Calu3 (cell line): ENCODE data around the gene TMEM43. TPM values are rescaled to one million over a fixed set of nuclear protein-coding genes. Genes with fewer than 3 reads are reported as not detected.

Source experiments
- BruUV-seq: library from RNA; stranded (reverse); fragments of 400-500 nt; replicated peaks from 2 replicates; lab custom pipeline; 2021; lab: Mats Ljungman, UMichigan
- CTCF ChIA-PET: fragments of 300-600 bp; sonication (Branson Sonifier 250); formaldehyde crosslinking; loops from one replicate; lab custom pipeline; 2022; ENCODE audit warnings: antibody characterized with exemption; lab: Charles Lee
- DNase-seq: peaks from one replicate; pipeline ENCODE4 v3.0.0; 2022
- H3K27ac Mint-ChIP-seq: one replicate; pipeline ENCODE4 v1.8.0; 2022; ENCODE audit warnings: mixed read lengths; ENCODE audit not compliant: unreplicated experiment
- H3K27me3 Mint-ChIP-seq: one replicate; pipeline ENCODE4 v1.8.0; 2022; ENCODE audit warnings: mixed read lengths; ENCODE audit not compliant: unreplicated experiment
- H3K36me3 Mint-ChIP-seq: one replicate; pipeline ENCODE4 v1.8.0; 2022; ENCODE audit warnings: mild to moderate bottlenecking, moderate library complexity, mixed read lengths; ENCODE audit not compliant: insufficient read depth, unreplicated experiment
- H3K4me1 Mint-ChIP-seq: one replicate; pipeline ENCODE4 v1.8.0; 2022; ENCODE audit warnings: mild to moderate bottlenecking, low read depth, mixed read lengths; ENCODE audit not compliant: unreplicated experiment
- H3K4me3 Mint-ChIP-seq: one replicate; pipeline ENCODE4 v1.8.0; 2022; ENCODE audit warnings: mild to moderate bottlenecking, low read depth, moderate library complexity, mixed read lengths; ENCODE audit not compliant: unreplicated experiment
- H3K9me3 Mint-ChIP-seq: one replicate; pipeline ENCODE4 v1.8.0; 2022; ENCODE audit warnings: low read depth, mixed read lengths; ENCODE audit not compliant: unreplicated experiment
- intact Hi-C: fragments of 100-400 bp; cut with micrococcal nuclease; formaldehyde crosslinking; loops from one replicate; pipeline ENCODE4 v1.10.0; 2022; ENCODE audit not compliant: unreplicated experiment
- total RNA-seq: library from RNA; stranded (reverse); gene quantifications from 2 replicates; pipeline ENCODE4 v1.2.3, GENCODE V29; 2022
- TF ChIP-seq, protein P1 (sequence below): fragments of 200-600 bp; IDR thresholded peaks from one replicate; pipeline ENCODE4 v1.8.0; 2022; ENCODE audit warnings: antibody characterized with exemption; ENCODE audit not compliant: unreplicated experiment

Gene TMEM43
- total RNA-seq, 1 experiment from 2014 or later, result 56.2 TPM

DNA sequence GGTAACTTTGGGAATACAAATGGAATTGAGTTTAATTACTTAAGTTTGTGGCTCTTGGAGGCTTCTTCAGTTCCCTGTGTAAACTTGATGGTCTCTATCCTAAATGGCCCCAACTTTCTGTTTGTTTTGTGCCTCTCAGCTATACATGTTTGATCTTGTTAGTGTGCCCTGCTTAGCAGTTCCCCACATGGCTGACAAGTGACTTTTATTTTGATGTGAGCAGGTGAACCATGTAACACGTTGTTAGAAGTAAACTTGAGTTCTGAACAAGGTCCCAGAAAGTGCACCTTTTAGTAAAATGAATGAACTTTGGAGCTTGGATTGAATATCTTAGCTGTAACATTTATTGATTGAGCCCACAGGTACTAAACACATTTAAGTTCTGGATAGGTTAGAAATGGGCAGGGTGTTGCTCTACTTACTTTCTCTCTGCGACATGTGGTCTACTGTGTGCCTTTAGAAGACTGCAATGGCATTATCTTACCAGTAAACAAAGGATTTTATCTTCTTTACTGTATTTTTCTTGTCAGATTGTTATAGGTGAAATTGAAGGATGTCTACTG is 58.2 kb downstream of the TMEM43 start:
- no TSS peak for BruUV-seq
- TF ChIP-seq, protein P1, sequence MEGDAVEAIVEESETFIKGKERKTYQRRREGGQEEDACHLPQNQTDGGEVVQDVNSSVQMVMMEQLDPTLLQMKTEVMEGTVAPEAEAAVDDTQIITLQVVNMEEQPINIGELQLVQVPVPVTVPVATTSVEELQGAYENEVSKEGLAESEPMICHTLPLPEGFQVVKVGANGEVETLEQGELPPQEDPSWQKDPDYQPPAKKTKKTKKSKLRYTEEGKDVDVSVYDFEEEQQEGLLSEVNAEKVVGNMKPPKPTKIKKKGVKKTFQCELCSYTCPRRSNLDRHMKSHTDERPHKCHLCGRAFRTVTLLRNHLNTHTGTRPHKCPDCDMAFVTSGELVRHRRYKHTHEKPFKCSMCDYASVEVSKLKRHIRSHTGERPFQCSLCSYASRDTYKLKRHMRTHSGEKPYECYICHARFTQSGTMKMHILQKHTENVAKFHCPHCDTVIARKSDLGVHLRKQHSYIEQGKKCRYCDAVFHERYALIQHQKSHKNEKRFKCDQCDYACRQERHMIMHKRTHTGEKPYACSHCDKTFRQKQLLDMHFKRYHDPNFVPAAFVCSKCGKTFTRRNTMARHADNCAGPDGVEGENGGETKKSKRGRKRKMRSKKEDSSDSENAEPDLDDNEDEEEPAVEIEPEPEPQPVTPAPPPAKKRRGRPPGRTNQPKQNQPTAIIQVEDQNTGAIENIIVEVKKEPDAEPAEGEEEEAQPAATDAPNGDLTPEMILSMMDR, result no peak
- DNase-seq, result no peak
- no peak overlapping the region for H3K27ac Mint-ChIP-seq
- H3K9me3 Mint-ChIP-seq, result no peaks in the 10 kb centered on the region
- H3K4me1 Mint-ChIP-seq, result peaks cover 9% of the 10 kb centered on the region
- intact Hi-C loops, result no loop called here
- CTCF ChIA-PET, result no interaction called here
- H3K36me3 Mint-ChIP-seq, result peaks cover 24% of the 10 kb centered on the region
- no peaks in the 10 kb centered on the region for H3K27me3 Mint-ChIP-seq
- no peak overlapping the region for H3K4me3 Mint-ChIP-seq

DNA sequence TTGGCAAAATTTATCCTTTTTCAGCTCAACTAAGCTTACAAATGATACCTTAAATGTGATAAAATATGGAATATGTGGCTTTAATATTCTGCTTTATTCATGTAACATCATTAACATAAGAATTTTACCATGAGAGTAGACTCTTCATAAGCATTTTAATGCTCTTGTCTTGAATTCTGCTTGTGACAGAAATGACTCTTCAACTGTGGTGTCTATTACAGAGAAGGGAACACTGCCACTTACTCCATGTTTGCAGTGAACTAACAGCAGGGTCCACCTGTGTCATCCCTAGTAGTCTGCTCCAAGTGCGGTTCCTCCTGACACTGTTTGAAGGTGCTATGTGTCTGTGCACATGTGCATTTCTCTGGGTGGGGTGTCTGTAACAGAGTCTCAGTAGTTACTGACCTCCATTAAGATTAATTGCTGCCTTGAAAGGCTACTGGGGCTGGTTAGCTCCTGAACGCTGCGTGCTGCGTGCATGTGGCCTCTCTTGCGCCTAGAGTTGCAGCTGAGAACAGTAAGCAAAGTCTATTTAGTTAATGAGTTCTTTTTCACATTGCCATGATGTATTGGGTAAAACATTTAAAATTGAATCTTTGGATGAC is 62.1 kb downstream of the TMEM43 start:
- Mint-ChIP-seq H3K27ac (no peak overlapping the region), H3K36me3 (peaks cover 12% of the 10 kb centered on the region), H3K27me3 (no peaks in the 10 kb centered on the region), H3K9me3 (no peaks in the 10 kb centered on the region), H3K4me1 (no peaks in the 10 kb centered on the region), H3K4me3 (no peak overlapping the region)
- TF ChIP-seq, protein P1, result no peak
- intact Hi-C loops, result no loop called here
- BruUV-seq, result no TSS peak
- no peak for DNase-seq
- CTCF ChIA-PET, result no interaction called here

DNA sequence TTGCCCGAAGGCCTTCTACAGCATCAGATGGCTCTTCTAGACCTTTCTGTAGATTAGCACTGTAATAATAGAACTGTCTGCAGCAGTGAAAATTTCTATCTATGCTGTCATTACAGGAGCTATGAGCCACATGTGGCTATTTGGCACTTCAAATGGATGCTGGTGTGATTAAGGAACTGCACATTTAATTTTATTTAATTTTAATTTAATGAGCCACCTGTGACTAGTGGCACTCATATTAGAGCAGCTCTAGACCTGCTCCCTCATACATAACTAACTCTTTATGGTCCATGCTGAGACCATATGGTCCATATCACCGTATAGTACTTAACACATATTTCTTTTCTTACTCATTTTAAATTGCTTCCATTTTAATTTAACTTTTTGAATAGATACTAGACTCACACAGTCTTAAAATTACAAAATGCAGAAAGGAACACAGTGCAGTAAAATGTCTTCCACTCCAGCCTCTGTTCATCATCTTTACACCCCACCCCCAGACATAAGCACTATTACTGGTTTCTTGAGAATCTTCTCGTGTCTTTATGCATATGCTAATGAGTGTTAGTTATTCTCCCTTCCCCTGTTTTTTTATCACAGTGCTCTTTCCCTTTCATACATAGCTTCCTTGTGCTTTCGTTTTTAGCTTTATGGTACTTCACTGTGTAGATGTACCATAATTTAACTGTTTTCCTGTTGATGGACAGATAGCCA is 63.3 kb downstream of the TMEM43 start:
- Mint-ChIP-seq H3K9me3 (no peaks in the 10 kb centered on the region), H3K4me1 (no peaks in the 10 kb centered on the region), H3K36me3 (peaks cover 5% of the 10 kb centered on the region), H3K4me3 (no peak overlapping the region), H3K27me3 (no peaks in the 10 kb centered on the region), H3K27ac (no peak overlapping the region)
- intact Hi-C loops, result no loop called here
- TF ChIP-seq, protein P1, result no peak
- CTCF ChIA-PET, result interaction anchor here (2.1 kb wide), 1 partner anchor 10 kb away, joined by 6 read pairs; the partner anchor contains the start of genes LSM3 and XPC
- no peak for DNase-seq
- no TSS peak for BruUV-seq

Other genes starting within 250 kb of the TMEM43 start
- gene WNT7A, start 245.0 kb upstream of the TMEM43 start, total RNA-seq, result 2.7 and 3.5 TPM in 2 replicates
- 14.3 and 16.7 TPM in 2 replicates for gene CHCHD4, start 182 bp upstream of the TMEM43 start, total RNA-seq
- gene XPC, start 53.5 kb downstream of the TMEM43 start, total RNA-seq, result 23.8 and 24.3 TPM in 2 replicates
- gene LSM3, start 53.8 kb downstream of the TMEM43 start, total RNA-seq, result 16.7 and 17.7 TPM in 2 replicates